22Rv1 (cell line): Measurements from ENCODE around the gene RBM7.

ENCODE experiments used
- ZFX ChIP-seq: fragments of 450-650 bp; IDR thresholded peaks from 2 replicates; pipeline ENCODE4 v1.6.1; 2017; ENCODE audit warnings: antibody characterized with exemption, borderline replicate concordance
- TF ChIP-seq, protein P1 (sequence below): fragments of 450-650 bp; IDR thresholded peaks from 2 replicates; pipeline ENCODE4 v1.5.1; 2017; ENCODE audit warnings: mild to moderate bottlenecking

GRCh38 chr11:114452399-114452798 is 51.9 kb downstream of the RBM7 start:
- TF ChIP-seq, protein P1, sequence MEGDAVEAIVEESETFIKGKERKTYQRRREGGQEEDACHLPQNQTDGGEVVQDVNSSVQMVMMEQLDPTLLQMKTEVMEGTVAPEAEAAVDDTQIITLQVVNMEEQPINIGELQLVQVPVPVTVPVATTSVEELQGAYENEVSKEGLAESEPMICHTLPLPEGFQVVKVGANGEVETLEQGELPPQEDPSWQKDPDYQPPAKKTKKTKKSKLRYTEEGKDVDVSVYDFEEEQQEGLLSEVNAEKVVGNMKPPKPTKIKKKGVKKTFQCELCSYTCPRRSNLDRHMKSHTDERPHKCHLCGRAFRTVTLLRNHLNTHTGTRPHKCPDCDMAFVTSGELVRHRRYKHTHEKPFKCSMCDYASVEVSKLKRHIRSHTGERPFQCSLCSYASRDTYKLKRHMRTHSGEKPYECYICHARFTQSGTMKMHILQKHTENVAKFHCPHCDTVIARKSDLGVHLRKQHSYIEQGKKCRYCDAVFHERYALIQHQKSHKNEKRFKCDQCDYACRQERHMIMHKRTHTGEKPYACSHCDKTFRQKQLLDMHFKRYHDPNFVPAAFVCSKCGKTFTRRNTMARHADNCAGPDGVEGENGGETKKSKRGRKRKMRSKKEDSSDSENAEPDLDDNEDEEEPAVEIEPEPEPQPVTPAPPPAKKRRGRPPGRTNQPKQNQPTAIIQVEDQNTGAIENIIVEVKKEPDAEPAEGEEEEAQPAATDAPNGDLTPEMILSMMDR, result no peak
- no peak for TF ChIP-seq ZFX
